GM12872 (cell line): ENCODE measurements around the gene MAP3K13.

Experiments used
- CTCF ChIP-seq: IDR thresholded peaks from 3 replicates; pipeline ENCODE4 v1.5.1; 2011; ENCODE audit warnings: low read depth, mild to moderate bottlenecking, low read length, moderate library complexity; ENCODE audit not compliant: insufficient read depth

Gene MAP3K13

GRCh38 chr3:185511711-185512110 lies 148.8 kb downstream of the MAP3K13 start:
- TF ChIP-seq CTCF: no peak

- TF ChIP-seq CTCF: no peak
Observed at GRCh38 chr3:185517387-185518130, 154.6 kb downstream of the MAP3K13 start.

DNA sequence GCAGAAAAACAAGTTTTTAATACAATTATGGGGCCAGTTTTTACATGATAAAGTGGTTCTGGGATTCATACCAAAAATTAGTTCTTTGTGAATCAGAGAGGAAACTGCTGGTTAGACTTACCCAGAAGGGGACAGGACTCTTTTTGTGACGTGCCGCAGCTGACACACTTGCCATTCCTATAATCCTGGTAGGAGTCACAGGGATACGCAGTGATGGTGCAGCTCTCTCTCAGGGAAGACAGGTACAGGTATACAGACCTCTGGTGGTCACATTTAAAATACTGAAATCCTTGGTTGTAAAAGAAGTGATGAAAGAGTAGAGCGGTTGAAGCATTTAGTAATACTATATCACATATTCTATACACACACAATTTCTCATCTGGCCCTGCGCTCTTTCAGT lies 156.1 kb downstream of the MAP3K13 start:
- TF ChIP-seq CTCF: no peak

DNA sequence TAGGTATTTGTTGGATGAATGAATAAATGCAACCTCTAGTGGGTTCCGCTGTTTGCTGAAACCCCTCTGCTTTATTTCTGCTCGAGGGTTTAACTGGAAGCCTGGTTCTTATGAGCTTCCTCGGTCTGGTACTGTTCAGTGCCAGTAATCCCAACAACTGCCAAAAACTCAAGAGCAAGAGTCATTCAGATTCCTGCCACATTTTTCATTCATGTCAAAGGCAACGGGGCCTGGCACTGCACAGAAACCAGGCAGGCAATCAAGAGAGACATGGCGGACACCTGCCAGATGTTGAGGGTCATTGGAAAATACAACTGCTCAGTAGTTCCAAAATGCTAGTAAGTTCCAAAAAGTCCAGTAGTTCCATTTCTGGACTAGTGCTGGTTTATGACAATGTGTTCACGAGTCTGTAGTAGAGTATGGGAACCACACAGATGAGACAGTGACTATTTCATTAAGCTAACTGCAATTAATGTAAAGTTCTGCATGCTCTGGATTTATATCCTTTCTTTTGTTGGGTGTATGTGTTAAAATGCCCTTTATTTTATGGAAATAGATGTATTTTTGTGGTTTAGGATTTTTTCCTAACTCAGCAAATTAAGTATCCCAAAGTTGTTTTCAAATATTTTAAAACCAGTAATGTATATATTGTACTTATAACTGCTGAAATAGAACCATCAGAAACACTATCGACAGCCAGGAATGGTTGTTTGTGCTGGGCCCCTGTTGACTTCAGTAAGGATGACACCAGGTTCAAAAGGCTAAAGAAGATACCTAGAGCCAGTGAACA lies 158.6 kb downstream of the MAP3K13 start:
- TF ChIP-seq CTCF: no peak

DNA sequence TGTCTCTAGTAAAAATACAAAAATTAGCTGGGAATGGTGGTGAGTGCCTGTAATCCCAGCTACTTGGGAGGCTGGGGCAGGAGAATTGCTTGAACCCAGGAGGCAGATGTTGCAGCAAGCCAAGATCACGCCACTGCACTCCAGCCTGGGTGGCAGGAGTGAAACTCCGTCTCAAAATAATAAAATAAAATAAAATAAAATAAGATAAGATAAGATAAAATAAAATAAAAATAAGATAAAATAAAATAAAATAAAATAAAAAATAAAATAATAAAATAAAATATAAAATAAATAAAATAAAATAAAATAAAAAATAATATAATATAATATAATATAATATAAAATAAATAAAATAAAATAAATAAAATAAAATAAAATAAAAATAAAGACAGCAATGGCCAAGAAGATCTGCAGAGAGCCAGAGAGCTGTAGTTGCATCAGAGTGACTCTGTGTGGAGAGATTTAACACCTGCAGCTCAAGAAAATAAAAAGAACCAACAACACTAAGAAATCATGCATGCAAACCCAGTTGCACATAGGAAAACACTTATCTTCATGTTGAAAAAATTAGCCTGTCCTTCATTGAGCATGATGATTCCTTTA lies 163.5 kb downstream of the MAP3K13 start:
- TF ChIP-seq CTCF: no peak

DNA sequence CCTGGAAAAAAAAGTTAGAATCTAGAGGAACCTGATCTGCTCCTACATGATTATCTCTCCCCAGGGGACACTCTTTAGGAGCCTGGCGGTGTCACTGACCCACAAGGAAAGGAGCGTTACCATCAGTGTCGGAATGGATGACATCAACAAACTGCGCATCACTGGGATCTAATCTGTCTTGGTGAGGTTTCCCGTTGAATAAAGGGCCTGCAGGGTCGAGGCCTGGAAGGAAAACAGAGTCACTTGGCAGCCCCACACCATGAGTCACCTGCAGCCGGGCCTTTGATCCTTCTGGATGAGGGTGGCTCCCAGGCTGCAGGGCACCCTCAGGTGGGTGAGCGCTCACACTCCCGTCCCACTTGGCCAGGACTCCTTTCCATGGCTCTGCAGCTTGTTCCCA lies 164.4 kb downstream of the MAP3K13 start:
- no peak for TF ChIP-seq CTCF

- TF ChIP-seq CTCF: no peak
Observed at GRCh38 chr3:185528532-185528931, 165.6 kb downstream of the MAP3K13 start.
